ENCODE results near the gene NCAPD3.

NCAPD3 gene

GRCh38 chr11:134238956-134239355, 15.2 kb upstream of the NCAPD3 start:
- Histone ChIP-seq H3K79me2 (ENCODE audit: control insufficient read depth, low read length) (no peaks in the 10 kb centered on the region), H3K9me3 (ENCODE audit: control insufficient read depth, insufficient read depth, low read length) (no peaks in the 10 kb centered on the region), H3K4me3 (ENCODE audit: low read length) (no peak overlapping the region), H3K4me1 (ENCODE audit: control insufficient read depth, low read length) (no peaks in the 10 kb centered on the region), H3F3A (ENCODE audit: control insufficient read depth, insufficient read depth) (no peaks in the 10 kb centered on the region), H3K27me3 (ENCODE audit: control insufficient read depth, low read length) (peaks cover 22% of the 10 kb centered on the region; the same call in 1 of the 2 replicates), H3K36me3 (ENCODE audit: control insufficient read depth, low read length) (no peaks in the 10 kb centered on the region), H3K27ac (ENCODE audit: low read depth, low read length) (no peak overlapping the region), H3K9me2 (replicated peaks; ENCODE audit: control insufficient read depth, low read length) (no peaks in the 10 kb centered on the region), H4K20me1 (ENCODE audit: control insufficient read depth, insufficient read depth, low read depth, low read length) (peaks cover 7% of the 10 kb centered on the region; the same call in 1 of the 2 replicates), H3K4me2 (ENCODE audit: low read length) (no peak overlapping the region)
- no peak for TF ChIP-seq EZH2phosphoT487 (IDR thresholded peaks at IDR 0.05; ENCODE audit: borderline replicate concordance, low read length)
- TF ChIP-seq, protein P1, sequence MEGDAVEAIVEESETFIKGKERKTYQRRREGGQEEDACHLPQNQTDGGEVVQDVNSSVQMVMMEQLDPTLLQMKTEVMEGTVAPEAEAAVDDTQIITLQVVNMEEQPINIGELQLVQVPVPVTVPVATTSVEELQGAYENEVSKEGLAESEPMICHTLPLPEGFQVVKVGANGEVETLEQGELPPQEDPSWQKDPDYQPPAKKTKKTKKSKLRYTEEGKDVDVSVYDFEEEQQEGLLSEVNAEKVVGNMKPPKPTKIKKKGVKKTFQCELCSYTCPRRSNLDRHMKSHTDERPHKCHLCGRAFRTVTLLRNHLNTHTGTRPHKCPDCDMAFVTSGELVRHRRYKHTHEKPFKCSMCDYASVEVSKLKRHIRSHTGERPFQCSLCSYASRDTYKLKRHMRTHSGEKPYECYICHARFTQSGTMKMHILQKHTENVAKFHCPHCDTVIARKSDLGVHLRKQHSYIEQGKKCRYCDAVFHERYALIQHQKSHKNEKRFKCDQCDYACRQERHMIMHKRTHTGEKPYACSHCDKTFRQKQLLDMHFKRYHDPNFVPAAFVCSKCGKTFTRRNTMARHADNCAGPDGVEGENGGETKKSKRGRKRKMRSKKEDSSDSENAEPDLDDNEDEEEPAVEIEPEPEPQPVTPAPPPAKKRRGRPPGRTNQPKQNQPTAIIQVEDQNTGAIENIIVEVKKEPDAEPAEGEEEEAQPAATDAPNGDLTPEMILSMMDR (IDR thresholded peaks at IDR 0.05; ENCODE audit: low read depth, low read length, poor library complexity, severe bottlenecking), result no peak

DNA sequence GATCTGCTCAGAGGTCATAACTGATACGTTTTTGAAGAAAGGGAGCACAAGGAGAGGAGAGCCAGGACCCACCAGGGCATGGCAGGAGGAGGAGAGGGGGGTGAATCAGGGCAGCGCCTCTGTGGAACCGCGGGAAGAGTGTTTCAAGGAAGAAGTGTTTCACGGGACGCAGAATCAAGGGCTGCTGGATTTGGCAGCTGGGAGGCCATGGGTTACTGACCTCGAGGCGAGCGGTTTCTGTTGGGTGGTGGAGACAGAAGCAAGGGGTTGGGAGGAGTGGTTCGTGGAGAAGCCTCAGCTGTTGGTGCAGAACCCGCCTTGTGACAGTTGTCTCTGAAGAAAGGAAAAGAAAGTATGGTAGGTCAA, 13.8 kb upstream of the NCAPD3 start:
- peaks cover 12% of the 10 kb centered on the region; the same call in 1 of the 2 replicates for H4K20me1 ChIP-seq (ENCODE audit: control insufficient read depth, insufficient read depth, low read depth, low read length)
- H3K4me1 ChIP-seq (ENCODE audit: control insufficient read depth, low read length), result no peaks in the 10 kb centered on the region
- no peaks in the 10 kb centered on the region for H3K9me2 ChIP-seq (replicated peaks; ENCODE audit: control insufficient read depth, low read length)
- H3K27ac ChIP-seq (ENCODE audit: low read depth, low read length), result no peak overlapping the region
- H3K4me3 ChIP-seq (ENCODE audit: low read length), result no peak overlapping the region
- no peaks in the 10 kb centered on the region for H3K36me3 ChIP-seq (ENCODE audit: control insufficient read depth, low read length)
- TF ChIP-seq, protein P1 (IDR thresholded peaks at IDR 0.05; ENCODE audit: low read depth, low read length, poor library complexity, severe bottlenecking), result no peak
- no peak for TF ChIP-seq EZH2phosphoT487 (IDR thresholded peaks at IDR 0.05; ENCODE audit: borderline replicate concordance, low read length)
- no peaks in the 10 kb centered on the region for H3K79me2 ChIP-seq (ENCODE audit: control insufficient read depth, low read length)
- peaks cover 29% of the 10 kb centered on the region for H3K27me3 ChIP-seq (ENCODE audit: control insufficient read depth, low read length)
- H3F3A ChIP-seq (ENCODE audit: control insufficient read depth, insufficient read depth), result no peaks in the 10 kb centered on the region
- no peaks in the 10 kb centered on the region for H3K9me3 ChIP-seq (ENCODE audit: control insufficient read depth, insufficient read depth, low read length)
- H3K4me2 ChIP-seq (ENCODE audit: low read length), result no peak overlapping the region

DNA sequence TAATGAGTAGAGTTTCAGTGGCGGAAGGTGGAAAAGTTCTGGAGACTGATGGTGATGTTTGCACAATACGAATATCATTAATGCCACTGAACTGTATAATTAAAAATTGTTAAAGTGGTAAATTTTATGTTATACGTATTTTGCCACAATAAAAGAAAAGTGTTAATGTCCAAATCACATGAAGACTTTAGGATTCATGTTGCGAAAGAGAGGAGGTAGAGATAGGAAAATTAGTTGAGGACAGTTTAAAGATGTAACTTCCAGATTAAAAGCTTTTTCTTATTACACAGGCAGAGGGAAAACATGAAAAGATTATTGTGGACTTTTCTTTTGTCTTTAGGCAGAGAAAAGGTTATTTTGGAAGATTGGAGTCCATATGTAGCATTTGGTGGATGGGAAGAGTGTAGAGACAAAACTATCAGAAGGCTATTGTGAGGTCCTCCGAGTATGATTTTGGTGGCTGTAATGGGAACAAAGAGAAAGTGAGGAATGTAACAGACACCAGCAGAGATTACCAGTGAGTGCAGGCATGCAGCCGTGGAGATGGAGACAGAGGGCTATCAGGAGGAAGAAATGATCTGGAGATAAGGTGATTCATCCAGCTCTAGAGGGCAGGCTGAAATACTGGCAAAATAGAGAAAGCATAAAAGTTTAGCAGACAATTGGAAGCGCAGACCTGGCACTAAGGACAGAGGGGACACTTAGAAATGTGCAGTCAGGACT, 13.2 kb upstream of the NCAPD3 start:
- H3K36me3 ChIP-seq (ENCODE audit: control insufficient read depth, low read length), result no peaks in the 10 kb centered on the region
- H3K27me3 ChIP-seq (ENCODE audit: control insufficient read depth, low read length), result peaks cover 34% of the 10 kb centered on the region
- no peaks in the 10 kb centered on the region for H3K9me2 ChIP-seq (replicated peaks; ENCODE audit: control insufficient read depth, low read length)
- H4K20me1 ChIP-seq (ENCODE audit: control insufficient read depth, insufficient read depth, low read depth, low read length), result peaks cover 16% of the 10 kb centered on the region; the same call in 1 of the 2 replicates
- no peaks in the 10 kb centered on the region for H3K79me2 ChIP-seq (ENCODE audit: control insufficient read depth, low read length)
- H3K4me2 ChIP-seq (ENCODE audit: low read length), result no peak overlapping the region
- H3K4me1 ChIP-seq (ENCODE audit: control insufficient read depth, low read length), result no peaks in the 10 kb centered on the region
- no peaks in the 10 kb centered on the region for H3F3A ChIP-seq (ENCODE audit: control insufficient read depth, insufficient read depth)
- H3K27ac ChIP-seq (ENCODE audit: low read depth, low read length), result no peak overlapping the region
- H3K9me3 ChIP-seq (ENCODE audit: control insufficient read depth, insufficient read depth, low read length), result no peaks in the 10 kb centered on the region
- no peak overlapping the region for H3K4me3 ChIP-seq (ENCODE audit: low read length)
- TF ChIP-seq, protein P1 (IDR thresholded peaks at IDR 0.05; ENCODE audit: low read depth, low read length, poor library complexity, severe bottlenecking), result no peak
- no peak for TF ChIP-seq EZH2phosphoT487 (IDR thresholded peaks at IDR 0.05; ENCODE audit: borderline replicate concordance, low read length)

Measured in DOHH2 (cell line).